H9 (cell line): ENCODE results near the gene PLSCR5. TPM values are rescaled to one million over a fixed set of nuclear protein-coding genes. Genes with fewer than 3 reads are reported as not detected.

ENCODE experiments used
- DNase-seq: peaks from one replicate; pipeline ENCODE4 v3.0.0-alpha.2; 2017
- H2AFZ ChIP-seq: one replicate; pipeline ENCODE4 v1.6.1; 2013; ENCODE audit warnings: mild to moderate bottlenecking, low read length, control low read depth, moderate library complexity
- H2AK5ac ChIP-seq: 2 replicates; pipeline ENCODE4 v1.6.1; 2013; ENCODE audit warnings: low read length, control low read depth, mixed read lengths; ENCODE audit not compliant: insufficient read length
- H2BK120ac ChIP-seq: one replicate; pipeline ENCODE4 v1.6.1; 2013; ENCODE audit warnings: low read depth, mild to moderate bottlenecking, low read length, control low read depth, inconsistent platforms; ENCODE audit not compliant: poor library complexity, severe bottlenecking
- H2BK12ac ChIP-seq: 2 replicates; pipeline ENCODE4 v1.6.1; 2013; ENCODE audit warnings: low read length, control low read depth, mixed read lengths, low read depth; ENCODE audit not compliant: insufficient read length
- H2BK15ac ChIP-seq: 2 replicates; pipeline ENCODE4 v1.6.1; 2013; ENCODE audit warnings: low read depth, low read length, control low read depth
- H2BK20ac ChIP-seq: one replicate; pipeline ENCODE4 v1.6.1; 2013; ENCODE audit warnings: low read depth, mild to moderate bottlenecking, low read length, control low read depth, inconsistent platforms; ENCODE audit not compliant: poor library complexity, severe bottlenecking
- H2BK5ac ChIP-seq: 2 replicates; pipeline ENCODE4 v1.6.1; 2013; ENCODE audit warnings: low read length, control low read depth, mixed read lengths; ENCODE audit not compliant: insufficient read length
- H3K14ac ChIP-seq: 2 replicates; pipeline ENCODE4 v1.6.1; 2013; ENCODE audit warnings: low read length, control low read depth; ENCODE audit not compliant: insufficient read depth
- H3K18ac ChIP-seq: 2 replicates; pipeline ENCODE4 v1.6.1; 2013; ENCODE audit warnings: low read depth, mild to moderate bottlenecking, mixed read lengths, low read length, control low read depth; ENCODE audit not compliant: insufficient read length
- H3K23ac ChIP-seq: 2 replicates; pipeline ENCODE4 v1.6.1; 2013; ENCODE audit warnings: low read length, control low read depth, mixed read lengths, low read depth; ENCODE audit not compliant: insufficient read length
- H3K23me2 ChIP-seq: 2 replicates; pipeline ENCODE4 v1.6.1; 2013; ENCODE audit warnings: low read depth, mild to moderate bottlenecking, mixed read lengths, low read length, control low read depth; ENCODE audit not compliant: insufficient read length, poor library complexity, severe bottlenecking
- H3K27ac ChIP-seq: 2 replicates; pipeline ENCODE4 v1.5.1; 2013; ENCODE audit warnings: low read length, control low read depth, mixed read lengths, low read depth; ENCODE audit not compliant: insufficient read length
- H3K27me3 ChIP-seq: 2 replicates; pipeline ENCODE4 v1.6.1; 2013; ENCODE audit warnings: low read length, control low read depth, inconsistent platforms; ENCODE audit not compliant: insufficient read depth
- H3K4ac ChIP-seq: 2 replicates; pipeline ENCODE4 v1.6.1; 2013; ENCODE audit warnings: low read depth, mild to moderate bottlenecking, control low read depth, inconsistent platforms, low read length, moderate library complexity
- H3K4me1 ChIP-seq: 2 replicates; pipeline ENCODE4 v1.6.1; 2013; ENCODE audit warnings: low read length, control low read depth, inconsistent platforms; ENCODE audit not compliant: insufficient read depth
- H3K4me2 ChIP-seq: 2 replicates; pipeline ENCODE4 v1.6.1; 2013; ENCODE audit warnings: low read length, control low read depth, mixed read lengths; ENCODE audit not compliant: insufficient read length, insufficient read depth
- H3K56ac ChIP-seq: 2 replicates; pipeline ENCODE4 v1.6.1; 2013; ENCODE audit warnings: low read depth, mild to moderate bottlenecking, mixed read lengths, low read length, control low read depth; ENCODE audit not compliant: insufficient read length
- H3K79me1 ChIP-seq: 2 replicates; pipeline ENCODE4 v1.6.1; 2013; ENCODE audit warnings: low read depth, mild to moderate bottlenecking, moderate library complexity, low read length, control low read depth, inconsistent platforms; ENCODE audit not compliant: insufficient read depth, poor library complexity, severe bottlenecking
- H3K79me2 ChIP-seq: 2 replicates; pipeline ENCODE4 v1.6.1; 2013; ENCODE audit warnings: low read length, control low read depth, inconsistent platforms; ENCODE audit not compliant: insufficient read depth
- H3K9ac ChIP-seq: 2 replicates; pipeline ENCODE4 v1.6.1; 2013; ENCODE audit warnings: low read length, control low read depth, mixed read lengths; ENCODE audit not compliant: insufficient read length; ENCODE audit errors: extremely low read depth
- H3K9me3 ChIP-seq: one replicate; pipeline ENCODE4 v1.6.1; 2013; ENCODE audit warnings: low read depth, low read length, inconsistent platforms; ENCODE audit not compliant: control insufficient read depth
- H3T11ph ChIP-seq: one replicate; pipeline ENCODE4 v1.6.1; 2013; ENCODE audit warnings: mild to moderate bottlenecking, low read length, control low read depth, inconsistent platforms
- H4K20me1 ChIP-seq: one replicate; pipeline ENCODE4 v1.6.1; 2013; ENCODE audit not compliant: control insufficient read depth, insufficient read length, insufficient read depth
- H4K5ac ChIP-seq: 2 replicates; pipeline ENCODE4 v1.6.1; 2013; ENCODE audit warnings: low read depth, mild to moderate bottlenecking, mixed read lengths, low read length, control low read depth; ENCODE audit not compliant: insufficient read length
- H4K8ac ChIP-seq: replicated peaks from 2 replicates; pipeline ENCODE4 v1.6.1; 2013; ENCODE audit warnings: low read length, control low read depth, mixed read lengths, low read depth; ENCODE audit not compliant: insufficient read length
- H4K91ac ChIP-seq: 2 replicates; pipeline ENCODE4 v1.6.1; 2013; ENCODE audit warnings: low read depth, mild to moderate bottlenecking, moderate library complexity, mixed read lengths, low read length, control low read depth; ENCODE audit not compliant: insufficient read length
- H3K27ac Mint-ChIP-seq, 3 experiments: 2 replicates in 2 of 3; 3 replicates in 1 of 3; pipeline ENCODE4 v1.8.0; 2020 to 2021; ENCODE audit warnings: mixed read lengths in 3 of 3, mild to moderate bottlenecking in 1 of 3, moderate library complexity in 1 of 3
- H3K27me3 Mint-ChIP-seq: 2 replicates; pipeline ENCODE4 v1.8.0; 2021; ENCODE audit warnings: low read depth, mild to moderate bottlenecking, moderate library complexity, mixed read lengths
- H3K36me3 Mint-ChIP-seq, 3 experiments: 2 replicates in 2 of 3; 3 replicates in 1 of 3; pipeline ENCODE4 v1.8.0; 2020 to 2021; ENCODE audit warnings: low read depth in 3 of 3, mixed read lengths in 3 of 3; ENCODE audit not compliant: insufficient read depth in 1 of 3
- H3K4me1 Mint-ChIP-seq, 2 experiments: 2 replicates each; pipeline ENCODE4 v1.8.0; 2020; ENCODE audit warnings: mixed read lengths in 2 of 2
- H3K4me3 Mint-ChIP-seq, 2 experiments: 2 replicates in 1 of 2; 3 replicates in 1 of 2; pipeline ENCODE4 v1.8.0; 2020 to 2021; ENCODE audit warnings: mild to moderate bottlenecking in 2 of 2, mixed read lengths in 2 of 2, moderate library complexity in 1 of 2
- H3K9me3 Mint-ChIP-seq, 2 experiments: 2 replicates in 1 of 2; 3 replicates in 1 of 2; pipeline ENCODE4 v1.8.0; 2020; ENCODE audit warnings: mild to moderate bottlenecking in 2 of 2, mixed read lengths in 2 of 2, moderate library complexity in 1 of 2
- WGBS: extraction: QIAGEN DNeasy Blood & Tissue Kit; methylation state at CpG from one replicate; pipeline ENCODE4 v1.1.7; 2013; ENCODE audit warnings: missing lambda C conversion rate, low lambda C conversion rate, mixed read lengths; ENCODE audit not compliant: insufficient read length; ENCODE audit errors: extremely low coverage; 5-methylcytosine and 5-hydroxymethylcytosine counted together
- total RNA-seq: library from RNA; stranded (reverse); gene quantifications from 2 replicates; pipeline ENCODE4 v1.2.1, GENCODE V29; 2021
- TF ChIP-seq, protein P1 (sequence below): fragments of 200-600 bp; sonication (generic); conservative IDR thresholded peaks from 3 replicates; pipeline ENCODE4 v1.8.0; 2021; ENCODE audit warnings: antibody characterized with exemption, mild to moderate bottlenecking

PLSCR5 gene
- total RNA-seq, 1 experiment from 2014 or later: not detected

DNA sequence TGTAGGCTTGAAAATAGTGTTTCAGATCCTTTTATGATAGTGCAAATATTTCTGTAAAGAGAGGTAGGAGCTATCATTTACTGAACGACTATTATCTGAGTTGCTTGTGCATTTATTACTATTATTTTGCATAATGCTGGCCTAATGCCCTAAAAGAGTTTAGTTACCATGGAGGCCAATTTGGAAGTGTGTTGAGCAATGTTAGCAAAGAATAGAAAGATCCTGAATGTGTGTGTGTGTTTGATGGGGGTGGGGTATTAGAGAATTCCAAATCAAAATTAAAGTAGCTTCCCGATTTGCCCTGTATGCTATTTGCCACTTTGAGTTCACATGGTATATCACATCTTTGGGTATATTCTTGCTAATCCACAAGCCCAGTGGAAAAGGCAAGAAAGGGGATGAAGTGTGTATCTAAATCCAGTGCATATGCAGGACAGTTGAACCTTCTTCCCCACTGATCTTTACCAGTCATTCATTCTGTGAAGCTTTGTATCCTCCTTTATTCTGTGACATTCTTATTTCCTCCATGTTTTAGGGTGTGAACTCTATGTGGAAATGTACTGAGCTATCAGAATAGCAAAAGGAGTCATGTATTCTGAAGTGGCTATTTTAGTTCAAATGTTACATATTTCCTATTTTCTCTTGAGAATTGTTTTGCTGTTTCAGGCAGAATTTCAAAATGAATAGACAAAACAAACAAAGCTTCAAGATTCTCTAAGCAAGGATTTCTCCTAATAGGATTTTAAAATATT lies 45.7 kb upstream of the PLSCR5 start:
- WGBS: no CpG with 5 or more reads among the region's 2 CpGs
- Histone ChIP-seq H3K4me2 (no peak overlapping the region), H3K4me1 (no peaks in the 10 kb centered on the region; the same call in 1 of the 2 replicates), H4K8ac (no peak overlapping the region), H3K27me3 (no peaks in the 10 kb centered on the region), H3K23ac (no peak overlapping the region), H3K27ac (no peak overlapping the region), H2BK5ac (no peak overlapping the region), H2BK20ac (no peak overlapping the region), H3K9me3 (no peaks in the 10 kb centered on the region), H2BK120ac (no peak overlapping the region), H3K4ac (no peak overlapping the region), H3K79me1 (no peaks in the 10 kb centered on the region), H2BK15ac (no peak overlapping the region), H3K23me2 (no peaks in the 10 kb centered on the region), H3K79me2 (no peaks in the 10 kb centered on the region), H3K18ac (no peak overlapping the region), H4K20me1 (no peaks in the 10 kb centered on the region), H3K56ac (no peak overlapping the region), H2AFZ (no peak overlapping the region), H3K9ac (no peak overlapping the region), H4K91ac (no peak overlapping the region), H4K5ac (no peak overlapping the region), H3K14ac (no peak overlapping the region), H3T11ph (no peak overlapping the region), H2AK5ac (no peak overlapping the region), H2BK12ac (no peak overlapping the region)
- Mint-ChIP-seq H3K27me3 (no peaks in the 10 kb centered on the region), H3K4me1 (peaks cover 7 to 16% of the 10 kb centered on the region in 2 experiments), H3K36me3 (no peaks in the 10 kb centered on the region), H3K9me3 (no peaks in the 10 kb centered on the region), H3K4me3 (no peak overlapping the region), H3K27ac (no peak overlapping the region)
- TF ChIP-seq, protein P1, sequence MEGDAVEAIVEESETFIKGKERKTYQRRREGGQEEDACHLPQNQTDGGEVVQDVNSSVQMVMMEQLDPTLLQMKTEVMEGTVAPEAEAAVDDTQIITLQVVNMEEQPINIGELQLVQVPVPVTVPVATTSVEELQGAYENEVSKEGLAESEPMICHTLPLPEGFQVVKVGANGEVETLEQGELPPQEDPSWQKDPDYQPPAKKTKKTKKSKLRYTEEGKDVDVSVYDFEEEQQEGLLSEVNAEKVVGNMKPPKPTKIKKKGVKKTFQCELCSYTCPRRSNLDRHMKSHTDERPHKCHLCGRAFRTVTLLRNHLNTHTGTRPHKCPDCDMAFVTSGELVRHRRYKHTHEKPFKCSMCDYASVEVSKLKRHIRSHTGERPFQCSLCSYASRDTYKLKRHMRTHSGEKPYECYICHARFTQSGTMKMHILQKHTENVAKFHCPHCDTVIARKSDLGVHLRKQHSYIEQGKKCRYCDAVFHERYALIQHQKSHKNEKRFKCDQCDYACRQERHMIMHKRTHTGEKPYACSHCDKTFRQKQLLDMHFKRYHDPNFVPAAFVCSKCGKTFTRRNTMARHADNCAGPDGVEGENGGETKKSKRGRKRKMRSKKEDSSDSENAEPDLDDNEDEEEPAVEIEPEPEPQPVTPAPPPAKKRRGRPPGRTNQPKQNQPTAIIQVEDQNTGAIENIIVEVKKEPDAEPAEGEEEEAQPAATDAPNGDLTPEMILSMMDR: no peak
- no peak for DNase-seq
